Measurements from ENCODE around the gene RMC1. TPM values are rescaled to one million over a fixed set of nuclear protein-coding genes. Genes with fewer than 3 reads are reported as not detected.

The RMC1 gene
- total and polyA plus RNA-seq, 5 donors = 12.2 to 17.6 (median 14.1) TPM

DNA sequence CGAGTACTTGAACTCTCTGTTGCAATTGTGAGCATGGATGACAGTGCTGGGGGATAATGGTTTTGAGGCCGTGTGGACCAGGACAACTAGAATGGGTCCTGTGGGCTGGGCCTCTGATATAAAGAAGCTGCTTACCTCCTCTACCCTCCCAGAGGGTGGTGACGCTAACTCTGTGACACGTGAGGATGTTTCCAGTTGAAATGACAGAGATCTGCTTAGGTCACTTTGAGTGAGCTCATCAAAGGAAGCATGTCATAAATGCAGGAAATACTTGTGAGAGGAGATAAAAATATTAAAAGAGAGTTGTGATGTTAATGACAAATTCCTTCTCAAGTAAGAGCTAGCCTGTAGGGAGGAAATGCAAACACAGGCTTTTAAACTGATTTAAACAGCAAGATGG is 16.4 kb downstream of the RMC1 start:
- WGBS = 51% methylated on average over 4 of the region's 4 CpGs
- Histone ChIP-seq H3K27me3 (ENCODE audit: control insufficient read depth, insufficient read depth) (no peaks in the 10 kb centered on the region), H3K4me3 (ENCODE audit: low read length) (no peak overlapping the region), H3K27ac (ENCODE audit: low read length) (no peak overlapping the region), H3K4me1 (ENCODE audit: control insufficient read depth, insufficient read depth, low read length) (no peaks in the 10 kb centered on the region), H3K9me3 (ENCODE audit: control insufficient read depth, low read length) (no peaks in the 10 kb centered on the region)
- intact Hi-C loops (cut with DNase I) = loop anchor here in 3 of 4 donors (5.0 to 10.0 kb wide), 2 partner anchors 65 to 68 kb away; partner anchors contain the start of gene NPC1 (in 3 of the 3)
- ATAC-seq (no peak), DNase-seq (no peak)

- Histone ChIP-seq H3K27ac (ENCODE audit: low read length) (no peak overlapping the region), H3K9me3 (ENCODE audit: control insufficient read depth, low read length) (no peaks in the 10 kb centered on the region), H3K4me3 (ENCODE audit: low read length) (no peak overlapping the region), H3K27me3 (ENCODE audit: control insufficient read depth, insufficient read depth) (no peaks in the 10 kb centered on the region), H3K4me1 (ENCODE audit: control insufficient read depth, insufficient read depth, low read length) (no peaks in the 10 kb centered on the region)
- no peak for DNase-seq
- intact Hi-C loops (cut with DNase I) = no loop called here
- no peak for ATAC-seq
- WGBS = 77% methylated on average over 7 of the region's 7 CpGs
Observed at GRCh38 chr18:23521271-23521670, 18.0 kb downstream of the RMC1 start.

DNA sequence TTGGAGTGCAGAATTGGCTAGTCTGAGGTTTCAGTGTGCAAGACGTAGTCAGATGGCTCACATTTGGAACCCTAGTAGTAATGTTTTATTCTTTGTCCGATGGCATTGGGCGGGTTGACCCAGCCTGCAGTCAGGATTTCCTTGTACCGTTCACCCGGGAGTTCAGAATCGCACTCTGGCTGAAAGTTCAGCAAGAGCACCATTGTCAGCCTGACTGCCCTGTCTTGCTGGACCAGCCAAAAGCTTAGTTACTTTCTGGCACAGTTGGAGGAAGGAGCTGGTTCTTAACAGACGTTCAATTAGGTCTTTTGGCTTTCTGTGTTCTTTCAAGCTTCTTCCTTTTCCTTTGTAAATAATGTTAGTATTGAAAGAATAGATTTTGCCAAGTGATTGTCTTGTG is 18.6 kb downstream of the RMC1 start:
- DNase-seq (peak in 1 of 3 donors; percentile 21), ATAC-seq (peak; percentile 55 to 57)
- H3K27ac ChIP-seq (ENCODE audit: low read length) = peak overlapping the region; percentile 34
- 64% methylated on average over 7 of the region's 7 CpGs for WGBS
- no peak overlapping the region for H3K4me3 ChIP-seq (ENCODE audit: low read length)
- H3K27me3 ChIP-seq (ENCODE audit: control insufficient read depth, insufficient read depth) = no peaks in the 10 kb centered on the region
- intact Hi-C loops (cut with DNase I) = no loop called here
- H3K9me3 ChIP-seq (ENCODE audit: control insufficient read depth, low read length) = no peaks in the 10 kb centered on the region
- no peaks in the 10 kb centered on the region for H3K4me1 ChIP-seq (ENCODE audit: control insufficient read depth, insufficient read depth, low read length)

- Histone ChIP-seq H3K4me3 (ENCODE audit: low read length) (no peak overlapping the region), H3K4me1 (ENCODE audit: control insufficient read depth, insufficient read depth, low read length) (no peaks in the 10 kb centered on the region), H3K27me3 (ENCODE audit: control insufficient read depth, insufficient read depth) (no peaks in the 10 kb centered on the region), H3K27ac (ENCODE audit: low read length) (no peak overlapping the region), H3K9me3 (ENCODE audit: control insufficient read depth, low read length) (no peaks in the 10 kb centered on the region)
- WGBS = 88% methylated on average over 12 of the region's 12 CpGs
- intact Hi-C loops (cut with DNase I) = no loop called here
- ATAC-seq (no peak), DNase-seq (no peak)
Observed at GRCh38 chr18:23523429-23524212, 20.3 kb downstream of the RMC1 start.

DNA sequence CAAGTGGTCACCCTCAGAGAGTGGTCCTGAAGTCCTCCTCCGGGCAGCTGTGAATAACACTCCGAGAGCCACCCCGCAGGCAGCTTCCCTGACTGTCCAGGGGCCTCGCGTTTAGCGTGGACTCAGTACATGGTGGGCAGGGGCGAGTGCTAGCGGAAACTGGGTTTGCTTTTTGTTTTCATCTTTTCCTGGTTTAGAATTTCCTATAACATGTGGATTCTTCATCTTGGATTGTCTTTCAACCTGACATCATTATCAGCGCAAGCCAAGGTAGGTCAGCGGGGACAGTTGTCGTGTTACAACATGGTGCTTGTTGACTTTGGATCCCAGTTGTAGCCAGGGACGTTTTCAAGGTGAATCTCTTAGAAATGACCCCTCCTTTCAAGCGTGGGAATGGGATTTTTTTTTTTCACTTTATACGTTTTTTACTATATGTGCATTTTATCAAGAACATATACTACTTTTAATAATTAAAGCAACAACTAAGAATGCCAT is 20.9 kb downstream of the RMC1 start:
- Histone ChIP-seq H3K9me3 (ENCODE audit: control insufficient read depth, low read length) (no peaks in the 10 kb centered on the region), H3K4me3 (ENCODE audit: low read length) (no peak overlapping the region), H3K4me1 (ENCODE audit: control insufficient read depth, insufficient read depth, low read length) (no peaks in the 10 kb centered on the region), H3K27me3 (ENCODE audit: control insufficient read depth, insufficient read depth) (no peaks in the 10 kb centered on the region), H3K27ac (ENCODE audit: low read length) (no peak overlapping the region)
- ATAC-seq (no peak), DNase-seq (no peak)
- 94% methylated on average over 14 of the region's 14 CpGs for WGBS
- intact Hi-C loops (cut with DNase I) = no loop called here

- H3K27ac ChIP-seq (ENCODE audit: low read length) = no peak overlapping the region
- 95% methylated on average over 5 of the region's 5 CpGs for WGBS
- H3K4me1 ChIP-seq (ENCODE audit: control insufficient read depth, insufficient read depth, low read length) = no peaks in the 10 kb centered on the region
- DNase-seq = no peak
- H3K4me3 ChIP-seq (ENCODE audit: low read length) = no peak overlapping the region
- intact Hi-C loops (cut with DNase I) = no loop called here
- H3K27me3 ChIP-seq (ENCODE audit: control insufficient read depth, insufficient read depth) = no peaks in the 10 kb centered on the region
- H3K9me3 ChIP-seq (ENCODE audit: control insufficient read depth, low read length) = no peaks in the 10 kb centered on the region
- ATAC-seq = no peak
Observed at GRCh38 chr18:23526501-23527063, 23.3 kb downstream of the RMC1 start.

DNA sequence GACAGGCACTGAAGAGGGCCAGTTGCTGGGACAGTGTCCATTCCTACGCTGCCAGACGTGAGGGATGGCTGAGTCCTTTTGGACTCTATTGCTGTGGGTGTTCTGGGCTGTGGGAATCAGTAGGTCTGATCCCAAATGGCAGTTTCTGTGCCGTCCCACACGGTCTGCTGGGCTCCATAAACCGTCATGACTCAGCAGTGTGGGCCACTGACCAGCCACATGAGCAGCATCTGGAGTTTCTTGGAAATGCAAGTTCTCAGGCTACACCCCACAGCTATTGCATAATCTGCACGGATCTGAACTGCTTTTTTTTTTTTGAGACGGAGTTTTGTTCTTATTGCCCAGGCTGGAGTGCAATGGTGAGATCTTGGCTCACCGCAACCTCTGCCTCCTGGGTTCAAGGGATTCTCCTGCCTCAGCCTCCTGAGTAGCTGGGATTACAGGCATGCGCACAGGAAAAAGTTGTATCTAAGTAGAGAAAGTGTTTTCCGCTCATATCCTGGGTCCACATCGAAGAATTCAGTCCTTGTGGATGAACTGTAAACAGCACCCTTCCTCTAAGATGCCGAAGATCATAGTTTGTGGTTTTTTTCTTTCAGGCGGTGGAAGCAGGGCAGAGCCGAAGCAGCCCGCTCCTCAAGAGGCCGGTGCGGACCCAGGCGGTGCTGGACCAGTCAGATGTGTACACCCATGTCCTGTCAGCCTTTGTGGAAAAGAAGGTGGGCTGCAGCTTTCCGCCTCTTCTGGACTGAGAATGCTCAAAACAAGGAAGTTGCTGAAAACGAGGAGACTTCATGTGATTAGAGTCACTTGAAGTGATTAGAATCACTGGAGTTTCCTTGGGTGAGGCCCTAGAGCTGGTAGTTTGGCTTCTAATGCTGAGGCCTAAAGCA is 25.5 kb downstream of the RMC1 start:
- no peak overlapping the region for H3K27ac ChIP-seq (ENCODE audit: low read length)
- H3K4me1 ChIP-seq (ENCODE audit: control insufficient read depth, insufficient read depth, low read length) = no peaks in the 10 kb centered on the region
- no peaks in the 10 kb centered on the region for H3K27me3 ChIP-seq (ENCODE audit: control insufficient read depth, insufficient read depth)
- no peaks in the 10 kb centered on the region for H3K9me3 ChIP-seq (ENCODE audit: control insufficient read depth, low read length)
- WGBS = 81% methylated on average over 20 of the region's 20 CpGs
- intact Hi-C loops (cut with DNase I) = no loop called here
- no peak overlapping the region for H3K4me3 ChIP-seq (ENCODE audit: low read length)
- DNase-seq (peak; percentile 76 to 85 (median 85)), ATAC-seq (peak; percentile 85 to 86)

DNA sequence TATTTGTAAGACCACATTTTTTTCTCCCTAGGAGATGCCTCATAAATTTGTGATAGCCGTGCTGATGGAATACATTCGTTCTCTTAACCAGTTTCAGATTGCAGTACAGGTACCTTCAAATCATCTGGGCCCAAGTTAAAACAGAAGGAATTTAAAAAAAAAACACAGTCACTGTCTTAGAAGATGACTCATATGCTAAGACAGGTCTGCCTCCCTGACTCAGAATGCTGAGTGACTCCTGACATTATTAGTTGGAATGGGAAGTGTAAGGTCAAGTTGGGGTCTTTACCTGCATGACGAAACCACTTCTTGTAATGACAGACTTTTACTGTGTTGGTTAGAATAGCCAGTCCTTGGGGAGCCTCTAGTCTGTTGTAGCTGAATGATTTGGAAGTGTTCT is 26.3 kb downstream of the RMC1 start:
- WGBS = 77% methylated on average over 3 of the region's 3 CpGs
- Histone ChIP-seq H3K27ac (ENCODE audit: low read length) (no peak overlapping the region), H3K27me3 (ENCODE audit: control insufficient read depth, insufficient read depth) (no peaks in the 10 kb centered on the region), H3K4me3 (ENCODE audit: low read length) (no peak overlapping the region), H3K4me1 (ENCODE audit: control insufficient read depth, insufficient read depth, low read length) (no peaks in the 10 kb centered on the region), H3K9me3 (ENCODE audit: control insufficient read depth, low read length) (no peaks in the 10 kb centered on the region)
- intact Hi-C loops (cut with DNase I) = no loop called here
- DNase-seq (no peak), ATAC-seq (no peak)

DNA sequence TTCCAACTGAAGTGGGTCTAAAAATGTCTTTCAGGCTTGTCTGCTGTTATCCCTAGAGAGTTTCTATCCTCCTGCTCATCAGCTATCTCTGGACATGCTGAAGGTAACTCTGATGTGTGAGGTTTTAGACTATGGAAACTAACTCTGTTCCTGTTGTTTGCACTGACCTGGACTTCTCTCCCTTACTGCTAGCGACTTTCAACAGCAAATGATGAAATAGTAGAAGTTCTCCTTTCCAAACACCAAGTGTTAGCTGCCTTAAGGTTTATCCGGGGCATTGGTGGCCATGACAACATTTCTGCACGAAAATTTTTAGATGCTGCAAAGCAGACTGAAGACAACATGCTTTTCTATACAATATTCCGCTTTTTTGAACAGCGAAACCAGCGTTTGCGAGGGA is 26.9 kb downstream of the RMC1 start:
- H3K4me1 ChIP-seq (ENCODE audit: control insufficient read depth, insufficient read depth, low read length) = peaks cover 3% of the 10 kb centered on the region
- ATAC-seq = no peak
- intact Hi-C loops (cut with DNase I) = no loop called here

GRCh38 chr18:23531912-23532311 is 28.6 kb downstream of the RMC1 start:
- WGBS = 76% methylated on average over 13 of the region's 13 CpGs
- Histone ChIP-seq H3K4me1 (ENCODE audit: control insufficient read depth, insufficient read depth, low read length) (peaks cover 3% of the 10 kb centered on the region), H3K27ac (ENCODE audit: low read length) (peak overlapping the region; percentile 61), H3K4me3 (ENCODE audit: low read length) (no peak overlapping the region), H3K27me3 (ENCODE audit: control insufficient read depth, insufficient read depth) (no peaks in the 10 kb centered on the region), H3K9me3 (ENCODE audit: control insufficient read depth, low read length) (no peaks in the 10 kb centered on the region)
- peak; percentile 61 to 62 for ATAC-seq
- peak in 2 of 3 donors; percentile 22 to 69 for DNase-seq
- intact Hi-C loops (cut with DNase I) = no loop called here

More for the DNA sequence above, 26.9 kb downstream of the RMC1 start:
- H3K4me3 ChIP-seq (ENCODE audit: low read length) = no peak overlapping the region
- 74% methylated on average over 7 of the region's 7 CpGs for WGBS
- no peak for DNase-seq
- H3K9me3 ChIP-seq (ENCODE audit: control insufficient read depth, low read length) = no peaks in the 10 kb centered on the region
- H3K27me3 ChIP-seq (ENCODE audit: control insufficient read depth, insufficient read depth) = no peaks in the 10 kb centered on the region
- H3K27ac ChIP-seq (ENCODE audit: low read length) = no peak overlapping the region

GRCh38 chr18:23532848-23533247 is 29.5 kb downstream of the RMC1 start:
- Histone ChIP-seq H3K27me3 (ENCODE audit: control insufficient read depth, insufficient read depth) (no peaks in the 10 kb centered on the region), H3K27ac (ENCODE audit: low read length) (no peak overlapping the region), H3K9me3 (ENCODE audit: control insufficient read depth, low read length) (no peaks in the 10 kb centered on the region), H3K4me1 (ENCODE audit: control insufficient read depth, insufficient read depth, low read length) (peaks cover 3% of the 10 kb centered on the region), H3K4me3 (ENCODE audit: low read length) (no peak overlapping the region)
- WGBS = 43% methylated on average over 4 of the region's 4 CpGs
- intact Hi-C loops (cut with DNase I) = no loop called here
- DNase-seq (peak; percentile 47 to 82 (median 64)), ATAC-seq (peak; percentile 40 to 73)
